HG02938 (cell line): Measurements from ENCODE around the gene CYP2E1.
"Not testable (repeated sequence)": the region's sequence is repeated elsewhere in the genome, so short reads cannot be mapped to it uniquely, and the experiment has no call there.

Experiments
- ATAC-seq: cut with Tn5 transposase; IDR thresholded peaks from one replicate; pipeline ENCODE4 v1.9.1; 2021; ENCODE audit warnings: mild to moderate bottlenecking, moderate library complexity; ENCODE audit not compliant: unreplicated experiment

The CYP2E1 gene

GRCh38 chr10:133526957-133527588, at the start of gene CYP2E1:
Gene CYP2E1 (plus strand): TSS chr10:133527363. CDS start chr10:133527396, 33 bp downstream.
- ATAC-seq: no peak

- no peak for ATAC-seq
These were observed 46.0 kb upstream of the CYP2E1 start for GRCh38 chr10:133481086-133481643.

- no peak for ATAC-seq
These were observed 45.5 kb upstream of the CYP2E1 start for GRCh38 chr10:133481657-133482056.

- no peak for ATAC-seq
These were observed 42.3 kb upstream of the CYP2E1 start for GRCh38 chr10:133484818-133485217.

GRCh38 chr10:133487085-133487484, 40.1 kb upstream of the CYP2E1 start:
- no peak for ATAC-seq

- no peak for ATAC-seq
These were observed 38.8 kb upstream of the CYP2E1 start for GRCh38 chr10:133488354-133488753.

- peak; percentile 60 for ATAC-seq
These were observed 37.2 kb upstream of the CYP2E1 start for GRCh38 chr10:133489816-133490588.

- ATAC-seq: not testable (repeated sequence)
These were observed 33.6 kb upstream of the CYP2E1 start for GRCh38 chr10:133493562-133493961.

- ATAC-seq: not testable (repeated sequence)
These were observed 29.8 kb upstream of the CYP2E1 start for GRCh38 chr10:133497363-133497762.

- not testable (repeated sequence) for ATAC-seq
These were observed 28.0 kb upstream of the CYP2E1 start for GRCh38 chr10:133499176-133499575.

- not testable (repeated sequence) for ATAC-seq
These were observed 26.3 kb upstream of the CYP2E1 start for GRCh38 chr10:133500897-133501296.

- no peak for ATAC-seq
These were observed 17.5 kb upstream of the CYP2E1 start for GRCh38 chr10:133509700-133510099.

- no peak for ATAC-seq
These were observed 15.8 kb upstream of the CYP2E1 start for GRCh38 chr10:133511408-133511807.

GRCh38 chr10:133511907-133512528, 15.1 kb upstream of the CYP2E1 start:
- no peak for ATAC-seq

- no peak for ATAC-seq
These were observed 11.7 kb upstream of the CYP2E1 start for GRCh38 chr10:133515471-133515870.

GRCh38 chr10:133516057-133516456, 11.1 kb upstream of the CYP2E1 start:
- no peak for ATAC-seq

- not testable (repeated sequence) for ATAC-seq
These were observed 8.6 kb upstream of the CYP2E1 start for GRCh38 chr10:133518517-133518916.

- peak; percentile 75 for ATAC-seq
These were observed 6.9 kb upstream of the CYP2E1 start for GRCh38 chr10:133520193-133520738.

- no peak for ATAC-seq
These were observed 3.4 kb upstream of the CYP2E1 start for GRCh38 chr10:133523631-133524203.

- no peak for ATAC-seq
These were observed 1.7 kb upstream of the CYP2E1 start for GRCh38 chr10:133525444-133525843.

GRCh38 chr10:133527771-133528271, 658 bp downstream of the CYP2E1 start:
- no peak for ATAC-seq
